ENCODE measurements around the gene MCF2L2.
"Not testable (repeated sequence)": the region's sequence is repeated elsewhere in the genome, so short reads cannot be mapped to it uniquely, and the experiment has no call there.

DNA sequence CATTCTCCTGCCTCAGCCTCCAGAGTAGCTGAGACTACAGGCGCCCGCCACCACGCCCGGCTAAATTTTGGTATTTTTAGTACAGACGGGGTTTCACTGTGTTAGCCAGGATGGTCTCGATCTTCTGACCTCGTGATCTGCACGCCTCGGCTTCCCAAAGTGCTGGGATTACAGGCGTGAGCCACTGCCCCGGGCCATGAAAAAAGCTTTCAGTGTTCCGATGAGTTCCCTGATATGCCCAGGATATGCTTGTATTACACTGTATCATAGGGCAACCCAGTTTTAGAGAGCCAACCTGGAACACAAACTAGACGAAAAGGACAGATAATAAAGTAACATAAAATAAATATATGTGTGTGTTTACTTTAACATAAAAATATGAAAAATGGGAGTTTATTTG lies 37.3 kb upstream of the MCF2L2 start:
- not testable (repeated sequence) for TF ChIP-seq LEF1 (IDR thresholded peaks at IDR 0.05); GATA2 (CRISPR knock-in tag; IDR thresholded peaks at IDR 0.05); ZNF12 (CRISPR knock-in tag; IDR thresholded peaks at IDR 0.05)
